Urinary bladder (tissue), 4 donors: ENCODE measurements around the gene TIMM21. TPM values are rescaled to one million over a fixed set of nuclear protein-coding genes. Genes with fewer than 3 reads are reported as not detected.

Source experiments
- DNase-seq: peaks from one replicate; pipeline ENCODE4 v3.0.0-alpha.2; 2015; ENCODE audit errors: extremely low spot score
- H3K27ac ChIP-seq: one replicate; pipeline ENCODE4 v1.5.1; 2013; ENCODE audit warnings: low read depth, mild to moderate bottlenecking, moderate library complexity
- H3K36me3 ChIP-seq: one replicate; pipeline ENCODE4 v1.6.1; 2013; ENCODE audit warnings: mild to moderate bottlenecking, moderate library complexity; ENCODE audit not compliant: insufficient read depth
- H3K4me1 ChIP-seq: one replicate; pipeline ENCODE4 v1.6.1; 2013; ENCODE audit warnings: mild to moderate bottlenecking, moderate library complexity; ENCODE audit not compliant: insufficient read depth
- H3K4me3 ChIP-seq: one replicate; pipeline ENCODE4 v1.5.1; 2013; ENCODE audit warnings: low read depth, low read length
- WGBS: extraction: QIAGEN DNeasy Blood & Tissue Kit; methylation state at CpG from one replicate; pipeline ENCODE4 v1.1.7; 2013; 5-methylcytosine and 5-hydroxymethylcytosine counted together
- polyA plus RNA-seq: library from polyadenylated mRNA; stranded (reverse); fragments of 200-250 nt; gene quantifications from one replicate; pipeline ENCODE4 v1.2.3, GENCODE V29; 2013
- total RNA-seq: library from RNA; depleted of rRNA; stranded (reverse); fragments of >200 nt; gene quantifications from one replicate; pipeline ENCODE4 v1.2.3, GENCODE V29; 2014
- donor health status: healthy with polysubstance abuse.
- donor health status: healthy.

Gene TIMM21
- total and polyA plus RNA-seq, 2 donors, result 26.7 to 37.0 TPM

DNA sequence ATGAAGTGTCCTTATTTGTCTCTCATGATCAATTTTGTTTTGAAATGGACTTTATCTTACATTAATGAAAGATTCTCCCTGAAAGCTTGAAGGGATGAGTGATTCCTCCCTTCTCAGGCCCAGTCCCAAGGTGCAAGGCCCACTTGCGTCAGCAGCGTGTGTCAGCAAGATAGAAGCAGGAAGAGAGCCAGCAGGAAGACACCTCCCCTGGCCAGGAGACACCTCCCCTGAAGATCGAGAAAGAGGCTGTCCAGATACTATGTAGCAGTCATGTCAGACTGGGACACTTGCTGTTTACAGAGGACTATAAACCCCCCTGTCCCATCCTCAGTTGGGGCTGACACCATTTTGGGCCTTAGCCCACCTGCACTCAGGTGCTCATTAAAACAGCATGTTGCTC is 38.3 kb downstream of the TIMM21 start:
- DNase-seq, result no peak
- Histone ChIP-seq H3K36me3 (no peaks in the 10 kb centered on the region), H3K27ac (no peak overlapping the region), H3K4me3 (no peak overlapping the region), H3K4me1 (no peaks in the 10 kb centered on the region)
- WGBS, result 80% methylated on average over 3 of the region's 3 CpGs

DNA sequence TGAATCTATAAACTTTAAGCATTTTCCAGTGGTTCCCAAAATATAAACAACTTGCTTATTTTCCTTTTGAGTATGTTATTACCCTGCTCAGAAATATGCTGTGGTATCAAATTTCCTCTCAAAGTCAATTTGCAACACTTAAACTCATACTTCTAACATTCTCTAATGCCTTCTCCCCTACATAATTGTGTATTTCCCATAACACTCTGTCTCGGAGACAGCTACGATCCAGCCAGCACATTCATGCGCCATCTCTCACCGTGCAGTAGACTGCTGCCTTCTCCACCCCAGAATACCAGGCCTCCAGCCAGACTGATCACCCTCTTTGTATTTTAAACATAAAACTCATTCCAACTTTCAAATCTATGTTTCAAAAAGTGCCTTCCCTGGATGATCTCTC is 41.8 kb downstream of the TIMM21 start:
- H3K36me3 ChIP-seq, result no peaks in the 10 kb centered on the region
- H3K4me1 ChIP-seq, result no peaks in the 10 kb centered on the region
- H3K27ac ChIP-seq, result no peak overlapping the region
- DNase-seq, result no peak
- H3K4me3 ChIP-seq, result no peak overlapping the region
- 39% methylated on average over 4 of the region's 4 CpGs for WGBS

DNA sequence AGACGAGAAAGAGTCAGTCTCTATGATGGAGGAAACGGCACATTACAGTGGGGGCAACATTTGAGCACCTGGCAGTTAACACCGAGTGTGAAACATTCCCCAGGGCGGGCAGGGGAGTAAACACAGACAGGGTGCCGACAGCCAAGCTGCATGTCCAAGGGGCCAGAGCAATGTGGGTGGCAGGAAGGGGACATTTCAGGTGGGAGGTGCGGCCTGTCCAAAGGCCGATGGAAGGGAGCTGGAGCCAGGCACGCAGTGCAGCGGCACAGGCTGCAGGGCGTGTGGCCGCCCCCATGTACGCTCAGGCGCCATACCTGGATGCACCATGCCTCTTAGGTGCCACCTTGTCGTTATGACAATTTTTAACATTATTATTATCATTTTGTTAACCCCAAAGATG is 43.3 kb downstream of the TIMM21 start:
- WGBS, result 86% methylated on average over 14 of the region's 14 CpGs
- Histone ChIP-seq H3K4me1 (no peaks in the 10 kb centered on the region), H3K27ac (no peak overlapping the region), H3K4me3 (no peak overlapping the region), H3K36me3 (no peaks in the 10 kb centered on the region)
- no peak for DNase-seq

DNA sequence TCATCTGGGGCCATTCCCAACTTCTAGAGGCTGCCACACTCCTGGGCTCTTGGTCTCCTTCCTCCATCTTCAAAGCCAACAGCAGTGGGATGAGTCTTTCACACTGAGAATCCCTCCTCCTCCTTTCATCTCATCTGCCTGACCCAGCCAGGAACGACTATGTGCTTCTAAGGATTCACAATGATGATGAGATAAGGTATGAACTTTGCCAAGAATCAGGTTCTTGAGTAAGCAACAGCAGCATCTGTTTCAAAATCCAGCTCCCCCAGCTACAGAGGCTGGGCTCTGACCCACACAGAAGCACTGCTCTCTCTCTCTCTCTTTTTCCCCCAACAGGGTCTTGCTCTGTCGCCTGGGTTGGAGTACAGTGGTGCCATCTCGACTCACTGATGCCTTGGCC is 46.4 kb downstream of the TIMM21 start:
- H3K4me3 ChIP-seq, result no peak overlapping the region
- no peaks in the 10 kb centered on the region for H3K36me3 ChIP-seq
- no peak overlapping the region for H3K27ac ChIP-seq
- DNase-seq, result no peak
- no peaks in the 10 kb centered on the region for H3K4me1 ChIP-seq
- 59% methylated on average over 3 of the region's 3 CpGs for WGBS

DNA sequence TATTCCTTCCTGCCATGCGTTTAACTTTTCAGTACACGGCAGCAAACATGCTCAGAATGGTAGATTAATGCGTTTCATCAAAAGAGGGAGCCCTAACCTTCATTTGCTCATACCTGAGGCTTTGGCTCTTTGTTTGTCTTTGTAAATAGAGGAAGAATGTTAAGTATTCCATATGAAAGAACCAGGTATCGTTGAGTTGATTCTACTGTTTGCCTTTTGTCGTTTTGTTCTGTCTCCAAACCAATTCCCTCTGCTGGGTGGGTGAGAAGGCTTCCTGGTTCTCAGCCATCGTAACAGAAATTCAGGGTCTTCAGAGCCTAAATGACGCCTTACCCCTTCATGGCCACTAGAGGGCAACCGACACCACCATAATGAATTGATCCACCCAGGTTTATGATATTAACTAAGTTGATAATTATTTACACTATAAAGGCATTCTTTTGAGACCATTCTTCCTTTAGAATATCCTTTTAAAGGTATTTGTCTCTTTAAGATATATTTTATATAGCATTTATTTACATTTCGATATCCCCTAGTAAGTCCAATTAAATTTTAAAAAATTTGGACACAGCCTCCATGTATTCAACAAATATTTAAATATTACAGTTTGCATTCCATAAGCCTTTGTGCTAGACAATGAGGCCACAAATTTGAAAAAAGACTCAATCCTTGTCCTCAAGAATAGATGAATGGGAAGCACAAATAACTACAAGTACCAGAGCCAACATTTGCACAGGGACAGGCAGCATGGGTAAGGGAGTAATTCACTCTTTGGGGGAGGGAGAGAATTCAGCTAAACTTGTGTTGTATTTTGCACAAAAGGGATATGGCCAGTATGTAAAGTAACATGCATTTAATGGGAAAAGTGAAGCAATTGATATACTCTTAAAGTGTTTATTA is 48.1 kb downstream of the TIMM21 start:
- Histone ChIP-seq H3K4me3 (no peak overlapping the region), H3K36me3 (no peaks in the 10 kb centered on the region), H3K4me1 (no peaks in the 10 kb centered on the region), H3K27ac (no peak overlapping the region)
- peak; percentile 66 for DNase-seq
- 5% methylated on average over 9 of the region's 9 CpGs for WGBS

DNA sequence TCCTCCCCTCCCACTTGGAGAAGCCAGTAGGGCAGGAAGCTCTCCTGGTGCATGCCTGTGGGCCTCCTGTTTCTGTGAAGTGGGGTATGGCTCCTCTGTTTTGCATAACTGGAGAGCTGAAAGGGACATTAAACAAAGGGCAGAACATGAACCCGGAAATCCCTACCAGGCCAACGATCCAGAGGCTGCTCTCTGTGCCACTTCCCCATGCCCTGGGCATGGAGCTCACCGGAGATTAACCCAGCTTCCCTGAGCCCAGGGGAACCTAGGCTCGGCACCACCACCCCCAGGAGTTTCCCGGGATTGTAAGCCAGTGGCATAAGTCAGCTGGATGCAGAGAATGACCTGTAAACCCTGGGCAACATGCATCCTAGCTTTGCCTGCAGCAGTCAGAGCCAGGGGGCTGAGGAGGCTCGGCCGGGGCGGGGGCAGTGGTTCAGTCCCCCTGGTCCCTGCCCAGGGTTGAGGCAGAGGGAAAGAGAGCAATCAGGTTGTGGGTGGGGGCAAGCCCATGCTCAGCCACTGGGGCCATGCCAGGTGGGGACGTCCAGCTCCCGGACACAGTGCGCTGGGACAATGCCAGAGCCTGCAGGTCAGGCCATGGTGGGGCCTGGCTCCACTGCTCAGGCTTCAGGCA is 49.5 kb downstream of the TIMM21 start:
- no peaks in the 10 kb centered on the region for H3K4me1 ChIP-seq
- 75% methylated on average over 11 of the region's 11 CpGs for WGBS
- no peak for DNase-seq
- no peak overlapping the region for H3K27ac ChIP-seq
- no peak overlapping the region for H3K4me3 ChIP-seq
- H3K36me3 ChIP-seq, result no peaks in the 10 kb centered on the region

DNA sequence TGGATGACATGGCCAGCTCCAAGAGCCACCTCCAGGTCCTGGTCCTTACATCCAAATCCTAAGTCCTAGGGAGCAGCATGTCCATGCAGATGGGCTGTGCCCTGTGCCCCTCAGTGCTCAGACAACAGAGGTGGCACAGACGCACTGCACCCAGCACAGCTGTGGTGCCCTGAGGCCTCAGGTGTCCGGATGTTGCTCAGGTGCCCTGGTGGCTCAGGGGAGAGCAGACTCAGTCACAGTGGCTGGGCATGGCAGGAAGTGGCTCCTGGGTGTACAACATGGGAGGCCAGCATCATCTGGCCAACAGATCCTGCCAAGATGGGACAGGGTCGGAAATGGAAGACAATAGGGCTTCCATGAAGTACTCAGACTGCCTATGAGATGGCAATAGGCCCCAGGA is 50.1 kb downstream of the TIMM21 start:
- no peak for DNase-seq
- Histone ChIP-seq H3K36me3 (no peaks in the 10 kb centered on the region), H3K27ac (no peak overlapping the region), H3K4me1 (no peaks in the 10 kb centered on the region), H3K4me3 (no peak overlapping the region)
- WGBS, result 89% methylated on average over 3 of the region's 3 CpGs

DNA sequence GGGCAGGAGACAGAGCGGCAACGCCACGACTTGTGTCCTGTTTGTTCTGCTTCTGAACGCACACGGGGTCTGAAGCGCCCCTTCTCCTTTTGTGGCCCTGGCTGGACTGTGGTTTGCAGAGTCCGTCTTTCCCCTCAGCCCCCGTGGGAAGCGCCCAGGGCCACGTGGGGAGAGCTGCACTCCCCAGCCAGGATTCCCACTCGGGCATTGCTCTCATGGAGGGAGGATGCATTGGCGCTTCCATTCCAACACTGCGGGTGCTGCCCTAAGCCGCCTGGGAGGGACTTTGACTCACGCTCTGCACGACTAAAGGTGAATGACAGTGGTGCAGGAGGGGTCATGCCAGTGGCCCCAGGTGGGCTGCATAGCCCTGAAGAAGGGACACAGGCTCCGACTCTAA is 52.5 kb downstream of the TIMM21 start:
- Histone ChIP-seq H3K4me1 (no peaks in the 10 kb centered on the region), H3K27ac (no peak overlapping the region), H3K4me3 (no peak overlapping the region), H3K36me3 (no peaks in the 10 kb centered on the region)
- no peak for DNase-seq
- WGBS, result 71% methylated on average over 17 of the region's 17 CpGs

DNA sequence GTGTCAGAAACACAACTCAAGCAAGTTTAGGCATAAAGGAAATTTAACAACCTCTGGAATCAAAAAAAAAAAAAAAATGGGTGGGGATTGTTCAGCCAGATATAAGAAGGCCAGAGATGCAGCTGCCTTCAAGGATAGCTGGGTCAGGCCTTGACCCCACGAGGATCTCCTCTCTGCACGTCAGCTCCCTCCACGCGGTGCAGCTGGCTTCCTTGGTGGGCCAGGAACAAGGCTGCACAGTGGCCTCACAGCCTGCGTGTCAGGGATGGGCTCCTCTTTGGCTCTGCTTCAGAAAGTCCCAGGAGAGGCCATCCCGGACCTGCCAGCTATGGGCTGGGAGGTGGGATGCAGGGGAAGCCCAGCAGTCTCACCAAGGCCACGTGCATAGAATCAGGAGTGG is 55.5 kb downstream of the TIMM21 start:
- Histone ChIP-seq H3K4me3 (no peak overlapping the region), H3K27ac (no peak overlapping the region), H3K4me1 (no peaks in the 10 kb centered on the region), H3K36me3 (no peaks in the 10 kb centered on the region)
- no peak for DNase-seq
- WGBS, result 55% methylated on average over 7 of the region's 7 CpGs

DNA sequence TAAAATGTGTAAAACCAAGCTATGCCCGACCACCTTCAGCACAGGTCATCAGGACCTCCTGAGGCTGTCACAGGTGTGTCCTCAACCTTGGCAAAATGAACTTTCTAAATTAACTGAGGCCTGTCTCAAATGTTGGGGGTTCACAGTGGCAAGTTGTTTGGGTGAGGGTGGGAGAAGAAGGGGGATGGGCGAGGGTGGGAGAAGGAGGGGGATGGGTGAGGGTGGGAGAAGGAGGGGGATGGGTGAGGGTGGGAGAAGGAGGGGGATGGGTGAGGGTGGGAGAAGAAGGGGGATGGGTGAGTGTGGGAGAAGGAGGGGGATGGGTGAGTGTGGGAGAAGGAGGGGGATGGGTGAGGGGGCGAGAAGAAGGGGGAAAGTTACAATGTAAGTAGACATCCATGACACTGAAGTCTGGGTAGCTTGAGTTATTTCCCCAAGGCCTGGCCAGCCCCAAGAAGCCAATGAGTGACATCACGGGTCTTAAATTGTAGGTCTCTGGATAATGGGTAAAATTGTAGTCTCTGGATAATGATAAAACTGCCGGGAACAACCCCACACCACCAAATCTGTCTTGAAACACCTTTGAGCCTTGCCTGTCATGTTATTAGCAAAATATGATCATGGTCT is 56.3 kb downstream of the TIMM21 start:
- 85% methylated on average over 5 of the region's 5 CpGs for WGBS
- H3K4me3 ChIP-seq, result no peak overlapping the region
- DNase-seq, result no peak
- no peaks in the 10 kb centered on the region for H3K36me3 ChIP-seq
- H3K27ac ChIP-seq, result no peak overlapping the region
- no peaks in the 10 kb centered on the region for H3K4me1 ChIP-seq

Other genes with a start within 250 kb of the TIMM21 start
- gene FBXO15, start 689 bp upstream of the TIMM21 start, total RNA-seq, result 1.1 TPM
- gene FBXO15, start 689 bp upstream of the TIMM21 start, polyA plus RNA-seq, result 0.38 TPM
- 84.3 TPM for gene CYB5A, start 143.4 kb downstream of the TIMM21 start, total RNA-seq
- 220 TPM for gene CYB5A, start 143.4 kb downstream of the TIMM21 start, polyA plus RNA-seq
- gene C18orf63, start 167.3 kb downstream of the TIMM21 start, total RNA-seq, result not detected
- gene C18orf63, start 167.3 kb downstream of the TIMM21 start, polyA plus RNA-seq, result not detected